GM18870 (cell line): ENCODE measurements around the gene SERPINA3.
"Not testable (repeated sequence)": the region's sequence is repeated elsewhere in the genome, so short reads cannot be mapped to it uniquely, and the experiment has no call there.

Experiments used
- ATAC-seq: cut with Tn5 transposase; IDR thresholded peaks from one replicate; pipeline ENCODE4 v1.9.1; 2021; ENCODE audit warnings: moderate library complexity; ENCODE audit not compliant: unreplicated experiment

Gene SERPINA3

DNA sequence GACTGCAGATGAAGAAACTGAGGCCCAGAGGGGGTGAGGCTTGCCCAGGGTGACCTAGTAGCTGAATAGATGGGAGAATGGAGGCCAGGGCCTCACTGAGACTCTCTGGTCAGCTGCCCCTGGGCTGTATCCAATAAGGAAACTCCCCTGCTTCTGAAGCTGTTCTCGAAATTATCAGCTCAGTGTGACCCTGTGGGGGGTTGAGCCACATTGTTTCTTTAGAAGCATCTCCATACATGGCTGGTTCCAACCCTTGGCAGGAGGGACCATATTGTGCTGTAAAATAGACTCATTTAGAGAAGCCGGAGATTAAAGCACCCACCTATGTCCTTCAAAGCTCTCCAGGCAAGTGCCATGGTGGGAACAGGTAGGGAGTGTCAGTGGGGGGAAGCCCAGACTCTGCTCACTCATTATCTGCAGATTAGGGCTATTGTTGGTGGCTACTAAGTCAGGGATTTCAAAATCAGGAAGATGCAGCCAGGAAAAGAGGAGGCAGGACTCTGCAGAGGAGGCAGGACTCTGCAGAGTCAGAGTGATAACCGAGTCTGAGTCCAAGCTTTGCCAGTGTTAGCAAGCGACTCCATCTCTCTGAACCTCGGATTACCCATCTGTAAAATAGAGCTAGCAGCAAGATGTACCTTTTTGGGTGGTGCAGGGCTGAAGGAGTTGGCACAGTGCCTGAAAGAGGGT, 27.5 kb upstream of the SERPINA3 start:
- no peak for ATAC-seq

DNA sequence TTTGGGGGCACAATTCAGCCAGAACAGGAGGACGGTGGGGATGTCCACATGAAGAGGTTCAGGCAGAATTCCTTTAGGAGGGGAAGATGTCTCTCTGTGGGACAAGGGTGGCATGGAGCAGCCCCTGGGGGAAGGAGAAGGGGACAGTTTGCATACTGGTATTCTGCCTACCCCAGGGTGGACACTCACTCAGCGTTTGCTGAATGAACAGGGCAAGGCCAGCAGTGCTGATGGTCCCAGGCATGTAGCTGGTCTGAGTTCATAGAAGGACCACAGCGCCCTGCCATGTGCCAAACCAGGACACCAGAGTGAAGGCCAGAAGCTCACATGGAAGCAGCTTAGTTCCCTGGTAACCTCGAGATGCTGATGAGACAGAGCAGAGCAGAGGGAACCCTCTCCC, 25.6 kb upstream of the SERPINA3 start:
- no peak for ATAC-seq

DNA sequence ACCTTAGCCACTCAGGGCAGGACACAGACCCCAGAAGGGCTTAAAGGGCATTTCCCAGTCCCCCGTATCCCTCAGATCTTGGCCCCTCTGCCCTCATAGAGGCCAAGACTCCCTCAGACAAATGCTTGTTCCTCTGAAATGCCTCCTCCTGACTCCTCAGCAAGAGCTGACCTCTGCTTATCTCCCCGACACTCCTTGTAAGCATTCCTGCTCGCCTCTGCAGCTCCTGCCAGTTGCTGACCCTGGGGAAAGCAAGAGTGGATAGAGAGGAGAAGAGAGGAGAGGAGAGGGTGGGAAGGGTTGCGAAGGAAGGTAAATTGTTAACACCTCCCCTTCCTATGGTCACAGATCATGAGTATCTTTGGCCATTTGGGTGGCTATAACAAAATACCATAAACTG, 23.9 kb upstream of the SERPINA3 start:
- ATAC-seq = no peak

DNA sequence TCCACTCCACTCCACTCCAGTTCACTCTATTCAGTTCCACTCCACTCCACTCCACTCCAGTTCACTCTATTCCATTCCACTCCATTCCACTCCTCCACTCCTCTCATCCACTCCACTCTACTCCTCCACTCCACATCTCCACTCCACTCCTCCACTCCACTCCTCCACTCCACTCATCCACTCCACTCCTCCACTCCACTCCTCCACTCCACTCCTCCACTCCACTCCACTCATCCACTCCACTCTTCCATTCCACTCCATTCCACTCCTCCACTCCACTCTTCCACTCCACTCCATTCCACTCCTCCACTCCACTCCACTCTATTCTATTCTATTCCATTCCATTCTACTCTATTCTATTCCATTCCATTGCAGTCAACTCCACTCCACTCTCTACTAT, 21.1 kb upstream of the SERPINA3 start:
- no peak for ATAC-seq

DNA sequence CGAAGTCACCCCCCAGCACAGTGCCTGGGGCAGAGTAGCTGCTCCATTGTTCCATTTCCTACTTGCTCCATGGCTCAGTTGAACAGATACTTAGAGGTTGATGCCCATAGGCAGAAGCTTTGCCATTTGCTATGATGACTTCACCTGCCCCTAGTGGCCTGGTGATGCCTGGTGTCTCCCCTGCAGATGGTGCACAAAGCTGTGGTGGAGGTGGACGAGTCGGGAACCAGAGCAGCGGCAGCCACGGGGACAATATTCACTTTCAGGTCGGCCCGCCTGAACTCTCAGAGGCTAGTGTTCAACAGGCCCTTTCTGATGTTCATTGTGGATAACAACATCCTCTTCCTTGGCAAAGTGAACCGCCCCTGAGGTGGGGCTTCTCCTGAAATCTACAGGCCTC, 20.3 kb upstream of the SERPINA3 start:
- ATAC-seq = no peak

DNA sequence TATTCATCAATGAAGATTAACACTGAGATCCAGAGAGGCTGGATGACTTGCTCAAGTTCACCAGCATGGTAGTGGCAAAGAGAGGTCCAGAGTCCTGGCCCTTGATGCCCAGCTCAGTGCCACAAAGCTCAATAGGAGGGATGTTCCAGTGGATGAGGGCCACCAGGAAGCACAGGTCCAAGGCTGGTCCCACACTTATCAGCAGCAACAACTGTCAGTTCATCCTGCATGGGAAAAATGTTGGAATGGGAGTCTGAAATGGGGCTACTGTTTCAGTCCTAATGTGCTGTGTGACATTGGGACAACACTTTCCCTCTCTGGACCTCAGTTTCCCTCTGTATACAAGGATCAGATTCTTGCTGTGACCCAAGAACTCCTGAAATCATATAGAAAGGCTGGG, 19.7 kb upstream of the SERPINA3 start:
- ATAC-seq = no peak

DNA sequence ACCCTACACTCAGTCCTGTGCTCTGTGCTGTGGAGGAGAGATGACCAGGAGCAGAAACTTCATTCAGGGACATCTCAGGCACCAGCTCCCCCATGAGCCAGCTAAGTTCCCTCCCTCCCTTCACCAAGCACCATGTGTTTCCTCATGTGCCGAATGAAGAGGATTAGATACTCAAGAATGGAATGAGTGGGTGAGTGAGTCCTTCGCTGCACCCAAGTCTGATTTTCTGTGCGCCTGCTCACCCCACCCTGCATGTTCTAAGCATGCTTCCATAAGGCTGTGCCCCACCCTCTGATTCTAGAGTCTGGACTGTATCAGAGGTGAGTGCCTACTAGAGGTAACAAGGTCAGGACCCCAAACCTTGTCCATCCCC, 18.8 kb upstream of the SERPINA3 start:
- ATAC-seq = no peak

DNA sequence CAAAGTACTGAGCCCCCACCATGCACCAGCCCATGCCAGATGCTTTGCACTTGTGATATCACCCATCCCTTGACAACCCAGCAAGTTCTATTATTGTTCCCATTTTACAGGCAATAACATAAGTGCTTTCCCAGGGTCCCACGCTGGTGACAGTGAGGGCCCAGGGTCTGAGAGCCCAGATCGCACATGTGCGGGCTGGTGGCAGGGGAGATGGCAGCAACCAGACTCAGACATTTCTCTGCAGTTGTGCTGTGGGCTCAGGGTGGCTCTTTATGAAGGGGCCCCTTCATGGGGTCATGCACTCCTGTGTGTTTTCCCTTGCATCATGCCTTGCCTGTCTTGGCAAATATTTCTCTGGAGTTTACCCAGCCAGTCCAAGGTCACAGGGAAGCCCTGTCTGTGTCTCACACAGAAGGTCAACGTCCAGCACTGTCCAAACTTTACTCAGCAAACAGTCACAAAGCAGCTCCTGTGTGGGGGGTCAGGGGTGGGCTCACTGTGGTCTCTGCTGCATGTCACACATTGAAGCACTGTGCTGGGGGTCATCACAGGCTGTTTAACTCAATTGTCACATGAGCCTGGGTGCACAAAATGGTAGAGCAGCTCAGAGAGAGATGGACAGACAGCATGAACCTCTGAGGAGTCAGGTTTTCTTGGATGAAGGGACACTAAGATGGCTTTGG, 18.3 kb upstream of the SERPINA3 start:
- no peak for ATAC-seq

DNA sequence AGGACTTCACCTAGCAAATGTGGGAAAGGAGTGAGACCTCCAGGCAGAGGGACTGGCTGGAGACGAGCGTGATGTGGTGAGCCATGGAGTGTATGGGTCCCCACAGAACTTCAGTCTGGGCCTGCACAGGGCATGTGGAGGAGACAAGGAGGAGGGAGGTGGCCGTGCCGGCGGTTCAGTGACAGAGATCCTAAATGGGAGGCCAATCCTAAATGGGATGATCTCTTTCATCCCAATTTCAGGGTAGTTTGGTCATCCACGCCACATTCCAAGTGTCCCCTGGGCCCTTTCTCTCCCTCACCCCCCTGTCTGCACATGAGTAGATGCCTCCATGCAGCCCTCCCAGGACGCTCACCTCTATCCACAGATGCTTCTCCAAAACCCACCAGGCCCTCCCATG, 17.8 kb upstream of the SERPINA3 start:
- no peak for ATAC-seq

DNA sequence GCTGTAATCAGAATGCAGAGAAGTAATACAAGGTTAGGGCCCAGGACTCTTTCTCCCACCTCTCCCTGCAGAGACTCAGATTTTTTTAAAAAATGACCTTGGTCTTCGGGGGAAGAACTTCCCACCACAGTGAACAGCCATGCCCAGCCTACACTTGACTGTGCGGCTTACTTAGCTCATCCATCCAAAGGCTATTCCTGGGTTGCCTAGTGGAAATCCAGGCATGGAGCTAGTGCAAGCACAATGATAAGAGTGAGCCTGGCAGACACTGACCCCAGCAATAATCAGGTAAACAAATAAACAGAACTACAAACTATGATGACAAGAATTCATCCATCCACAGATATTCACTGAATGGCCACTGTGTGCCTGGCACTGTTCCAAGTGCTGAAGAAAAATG, 16.3 kb upstream of the SERPINA3 start:
- ATAC-seq = no peak

DNA sequence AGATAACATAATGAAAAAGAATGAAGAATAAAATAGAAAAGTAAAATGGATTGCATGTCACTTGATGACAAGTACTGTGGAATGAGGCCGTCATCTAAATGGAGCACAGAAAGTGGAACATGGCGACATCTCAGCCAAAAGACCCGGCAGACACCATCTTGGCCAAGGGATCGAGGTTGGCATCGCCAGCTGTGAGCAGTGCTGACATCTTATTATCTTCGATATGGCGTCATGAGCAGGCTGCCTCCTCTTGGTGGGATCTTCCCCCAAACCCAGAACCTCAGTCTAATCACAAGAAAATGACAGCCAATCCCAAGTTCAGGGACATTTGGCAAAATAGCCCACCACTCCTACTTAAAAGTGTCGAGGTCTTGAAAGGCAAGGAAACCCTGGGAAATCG, 15.8 kb upstream of the SERPINA3 start:
- ATAC-seq = no peak

DNA sequence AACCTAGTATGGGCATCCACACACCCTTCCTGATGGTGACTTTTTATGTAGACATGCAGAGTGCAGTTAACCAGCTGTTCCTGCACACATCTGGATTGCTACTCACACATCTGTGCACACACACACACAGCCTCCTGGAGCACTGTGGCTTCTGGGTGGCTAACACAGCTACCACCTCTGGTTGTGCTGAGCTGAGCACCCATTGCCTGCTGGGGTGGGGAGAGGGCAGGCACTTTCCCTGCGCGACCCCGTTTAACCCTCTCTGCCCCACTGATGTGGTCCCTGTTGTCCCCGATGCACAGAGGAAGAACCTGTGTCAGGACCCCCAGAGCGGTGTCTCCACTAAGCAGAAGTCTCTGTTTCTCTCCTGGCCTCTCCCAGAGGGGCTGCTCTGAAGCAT, 14.4 kb upstream of the SERPINA3 start:
- no peak for ATAC-seq

DNA sequence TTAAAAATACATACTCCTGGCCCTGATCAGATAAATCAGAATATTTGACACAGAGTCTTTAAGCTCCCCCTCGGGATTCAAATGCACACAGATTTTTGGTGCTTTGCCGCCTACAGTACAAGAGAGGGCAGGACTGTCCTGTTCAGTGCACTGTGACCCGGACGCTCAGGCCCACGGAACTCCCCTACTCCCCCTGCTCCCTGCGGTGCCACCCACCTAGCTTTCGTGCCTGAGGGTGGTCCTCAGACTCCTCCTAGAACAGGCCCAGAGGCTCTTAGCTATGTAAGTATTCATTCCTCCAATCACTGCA, 13.7 kb upstream of the SERPINA3 start:
- no peak for ATAC-seq

DNA sequence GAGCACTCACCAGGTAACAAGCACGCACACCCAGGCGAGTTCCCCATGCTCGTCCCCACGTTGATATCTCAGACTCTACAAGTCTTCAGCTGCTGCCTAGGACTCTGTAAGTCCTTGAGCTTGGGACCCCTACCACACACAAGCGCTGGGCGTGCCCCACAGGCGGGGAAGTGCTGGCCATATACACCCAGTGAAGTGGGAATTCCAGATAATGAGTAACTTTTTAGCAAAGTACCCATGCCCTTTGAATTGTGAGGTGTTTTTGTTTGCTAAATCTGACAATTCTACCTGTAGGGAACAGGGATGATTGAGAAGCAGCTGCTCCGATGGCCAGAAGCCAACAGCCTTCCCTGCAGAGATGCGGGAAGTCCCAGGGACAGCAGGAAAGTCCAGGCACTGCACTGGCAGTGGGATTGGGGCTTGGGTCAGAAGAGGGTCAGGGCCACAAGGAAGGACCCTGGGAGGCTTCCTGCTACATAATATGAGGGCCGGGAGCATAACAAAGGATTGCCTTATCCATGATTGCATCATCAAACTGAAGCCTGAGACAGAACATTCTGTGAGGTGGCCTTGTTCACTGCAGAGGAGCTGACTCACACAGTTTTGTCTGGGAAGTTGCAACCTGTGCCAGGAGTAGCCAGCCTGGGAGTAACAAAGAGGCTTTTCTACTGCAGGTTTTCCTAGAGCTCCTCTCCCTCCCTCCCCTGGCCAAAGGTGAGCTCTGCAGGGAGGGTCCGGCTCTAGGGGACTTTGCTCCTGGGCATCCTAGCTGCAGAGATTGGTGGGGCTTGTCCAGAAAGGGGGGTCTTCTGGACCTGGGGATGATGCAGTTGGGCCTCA, 13.2 kb upstream of the SERPINA3 start:
- no peak for ATAC-seq

DNA sequence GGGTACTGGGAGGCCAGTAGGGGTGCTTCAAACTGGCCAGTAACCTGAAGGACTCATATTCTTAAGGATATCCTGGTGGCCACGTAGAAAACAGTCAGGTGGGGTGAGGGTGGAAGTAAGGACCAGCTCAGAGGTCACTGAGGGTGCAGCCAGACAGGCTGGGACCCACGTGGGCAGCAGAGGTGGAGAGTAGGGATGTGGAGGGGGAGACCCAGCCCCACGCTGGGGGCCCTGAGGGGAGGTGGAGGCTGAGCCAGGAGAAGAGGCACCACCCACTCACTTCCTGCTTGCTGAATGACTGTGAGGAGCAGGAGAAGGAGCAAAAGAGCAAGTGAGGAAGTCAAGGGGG, 12.6 kb upstream of the SERPINA3 start:
- ATAC-seq = no peak

DNA sequence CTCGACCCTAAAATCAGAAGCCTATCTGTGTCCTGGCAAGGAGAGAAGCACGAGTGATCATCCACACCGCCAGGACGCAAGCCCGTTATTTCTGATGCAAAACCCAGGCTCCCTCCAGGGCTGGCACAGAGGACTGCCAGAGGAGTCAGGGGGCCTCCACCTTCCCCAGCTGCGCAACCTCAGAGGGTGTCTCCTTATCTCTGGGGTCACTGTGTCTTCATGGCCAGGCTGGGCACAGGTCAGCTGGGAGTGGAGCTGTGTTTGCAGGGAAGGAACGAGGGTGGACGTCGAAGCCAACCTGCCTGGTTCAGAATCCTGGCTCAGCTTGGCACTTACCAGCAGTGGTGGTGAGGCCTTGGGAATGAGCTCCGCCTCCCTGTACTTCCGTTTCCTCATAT, 12.0 kb upstream of the SERPINA3 start:
- ATAC-seq = no peak

DNA sequence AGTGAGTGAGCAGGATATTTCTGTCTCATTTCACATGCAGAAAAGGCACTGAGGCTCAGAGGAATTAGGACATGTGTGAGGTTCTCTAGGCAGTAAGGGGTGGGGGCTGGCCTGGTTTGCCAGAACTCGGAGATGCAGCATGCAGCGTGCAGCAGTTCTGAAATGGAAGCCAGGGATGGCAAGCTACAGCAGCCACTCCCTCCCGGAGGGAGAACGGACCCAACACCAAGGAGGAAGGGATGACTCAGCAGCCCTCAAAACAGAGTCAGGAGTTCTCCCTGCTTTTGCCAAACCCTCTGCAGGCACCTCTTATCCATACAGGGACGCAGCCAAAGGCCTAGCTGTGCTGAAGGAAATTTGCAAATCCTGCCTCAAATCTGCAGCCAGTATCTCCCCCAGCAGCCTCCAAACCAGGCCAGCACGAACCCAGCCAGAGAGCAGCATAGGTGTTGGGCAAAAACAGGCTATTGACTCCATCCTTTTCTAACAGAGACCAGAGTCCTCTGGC, 10.3 kb upstream of the SERPINA3 start:
- ATAC-seq = no peak

DNA sequence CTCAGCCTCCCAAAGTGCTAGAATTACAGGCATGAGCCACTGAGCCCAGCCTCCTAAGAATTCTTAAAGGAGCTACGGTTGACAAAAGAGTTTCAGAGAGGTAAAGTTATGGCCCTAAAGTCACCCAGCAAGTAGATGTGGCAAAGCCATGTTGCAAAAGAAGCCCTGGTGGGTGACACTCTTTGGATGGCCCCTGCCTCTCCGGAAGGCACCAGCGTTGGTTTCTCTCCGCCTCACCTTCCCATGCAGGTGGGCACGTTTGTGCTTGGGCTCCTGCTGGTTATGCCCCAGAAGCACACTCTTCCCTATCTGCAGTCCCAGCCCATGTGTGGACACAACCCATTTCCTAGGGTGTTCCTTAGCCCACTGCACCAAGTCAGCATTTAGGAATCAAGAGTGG, 9.5 kb upstream of the SERPINA3 start:
- no peak for ATAC-seq

DNA sequence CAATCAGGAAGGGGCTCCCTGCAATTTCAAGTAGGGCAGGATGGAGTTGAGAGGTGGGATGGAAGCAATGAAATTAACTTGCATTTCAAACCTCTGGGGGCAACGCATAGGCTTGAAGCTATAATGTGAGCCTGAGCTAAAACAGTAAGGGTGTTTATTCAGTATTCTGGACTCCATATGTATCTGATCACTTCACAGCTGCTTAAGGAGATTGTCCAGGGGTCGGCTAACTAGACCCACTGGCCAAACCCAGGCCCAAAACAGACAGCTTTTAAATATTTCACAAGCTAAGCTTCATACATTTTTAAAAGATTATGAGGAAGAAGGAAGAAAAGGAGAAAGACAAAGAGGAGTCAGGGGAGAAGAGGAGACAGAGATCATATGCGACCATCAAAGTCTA, 6.8 kb upstream of the SERPINA3 start:
- no peak for ATAC-seq

DNA sequence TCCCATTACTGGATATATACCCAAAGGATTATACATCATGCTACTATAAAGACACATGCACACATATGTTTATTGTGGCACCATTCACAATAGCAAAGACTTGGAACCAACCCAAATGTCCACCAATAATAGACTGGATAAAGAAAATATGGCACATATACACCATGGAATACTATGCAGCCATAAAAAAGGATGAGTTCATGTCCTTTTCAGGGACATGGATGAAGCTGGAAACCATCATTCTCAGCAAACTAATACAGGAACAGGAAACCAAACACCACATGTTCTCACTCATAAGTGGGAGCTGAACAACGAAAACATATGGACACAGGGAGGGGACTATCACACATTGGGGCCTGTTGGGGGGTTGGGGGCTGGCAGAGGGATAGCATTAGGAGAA, 3.2 kb upstream of the SERPINA3 start:
- ATAC-seq = not testable (repeated sequence)

DNA sequence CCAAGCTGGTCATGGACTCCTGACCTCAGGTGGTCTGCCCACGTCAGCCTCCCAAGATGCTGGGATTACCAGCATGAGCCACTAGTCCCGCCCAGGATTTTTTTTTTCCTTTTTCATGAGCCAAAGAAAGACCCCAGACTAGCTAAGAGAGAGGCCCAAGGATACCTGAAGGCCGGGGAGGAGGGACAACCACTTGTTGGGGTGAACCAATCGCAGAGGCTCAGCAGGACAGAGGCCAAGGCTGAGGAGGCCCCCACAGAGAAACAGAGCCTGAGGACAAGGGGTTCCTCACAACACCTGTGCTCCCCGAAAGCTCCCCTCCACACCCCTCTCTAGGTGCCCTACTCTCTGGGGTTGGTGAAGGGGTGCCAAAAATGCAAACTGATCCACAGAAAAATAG, 1.0 kb upstream of the SERPINA3 start:
- ATAC-seq = no peak
